ENCODE measurements around the gene DLL4. TPM values are rescaled to one million over a fixed set of nuclear protein-coding genes. Genes with fewer than 3 reads are reported as not detected.

Gene DLL4
- total RNA-seq, 2 experiments from 2014 or later = 0.11 to 0.14 TPM

GRCh38 chr15:40982855-40983254 is 53.7 kb downstream of the DLL4 start:
- intact Hi-C loops (cut with DNase I, micrococcal nuclease) = no loop called here
- no peaks in the 10 kb centered on the region for H3K9me3 ChIP-seq (ENCODE audit: control insufficient read depth in 1 of 2, insufficient read depth in 1 of 2, low read length in 2 of 2)
- no peak overlapping the region for H3K4me3 ChIP-seq (ENCODE audit: low read length)
- H3K4me3 Mint-ChIP-seq = no peak overlapping the region
- peaks cover 97% of the 10 kb centered on the region for H3K36me3 ChIP-seq (ENCODE audit: insufficient read depth, low read length)
- no peaks in the 10 kb centered on the region for H3K27me3 ChIP-seq (ENCODE audit: control insufficient read depth in 1 of 2, insufficient read depth in 2 of 2, low read length in 2 of 2)
- TF ChIP-seq CTCF (IDR thresholded peaks at IDR 0.05) = no peak
- H3K36me3 Mint-ChIP-seq (ENCODE audit: low read depth) = peaks cover 100% of the 10 kb centered on the region
- no peaks in the 10 kb centered on the region for H3K9me3 Mint-ChIP-seq
- H3K27ac ChIP-seq (ENCODE audit: low read depth in 1 of 2, low read length in 2 of 2) = no peak overlapping the region
- no peaks in the 10 kb centered on the region for H3K4me1 Mint-ChIP-seq (ENCODE audit: low read depth)
- H3K27ac Mint-ChIP-seq = no peak overlapping the region
- H3K4me1 ChIP-seq (ENCODE audit: insufficient read depth, low read length) = no peaks in the 10 kb centered on the region
- POLR2A ChIA-PET = no interaction called here
- ATAC-seq (ENCODE audit: poor library complexity) = no peak
- DNase-seq = no peak
- H3K27me3 Mint-ChIP-seq = no peaks in the 10 kb centered on the region
- CTCF ChIA-PET = no interaction called here

- H3K9me3 ChIP-seq (ENCODE audit: control insufficient read depth in 1 of 2, insufficient read depth in 1 of 2, low read length in 2 of 2) = no peaks in the 10 kb centered on the region
- ChIA-PET POLR2A (no interaction called here), CTCF (no interaction called here)
- peaks cover 84% of the 10 kb centered on the region for H3K36me3 ChIP-seq (ENCODE audit: insufficient read depth, low read length)
- no peak for ATAC-seq (ENCODE audit: poor library complexity)
- H3K27me3 ChIP-seq (ENCODE audit: control insufficient read depth in 1 of 2, insufficient read depth in 2 of 2, low read length in 2 of 2) = no peaks in the 10 kb centered on the region
- no peak overlapping the region for H3K4me3 Mint-ChIP-seq
- no peak overlapping the region for H3K27ac ChIP-seq (ENCODE audit: low read depth in 1 of 2, low read length in 2 of 2)
- H3K9me3 Mint-ChIP-seq = no peaks in the 10 kb centered on the region
- H3K27ac Mint-ChIP-seq = no peak overlapping the region
- no peak for DNase-seq
- intact Hi-C loops (cut with DNase I, micrococcal nuclease) = no loop called here
- H3K4me1 ChIP-seq (ENCODE audit: insufficient read depth, low read length) = no peaks in the 10 kb centered on the region
- no peak overlapping the region for H3K4me3 ChIP-seq (ENCODE audit: low read length)
- H3K4me1 Mint-ChIP-seq (ENCODE audit: low read depth) = no peaks in the 10 kb centered on the region
- H3K36me3 Mint-ChIP-seq (ENCODE audit: low read depth) = peaks cover 95% of the 10 kb centered on the region
- TF ChIP-seq CTCF (IDR thresholded peaks at IDR 0.05) = no peak
- no peaks in the 10 kb centered on the region for H3K27me3 Mint-ChIP-seq
Observed at GRCh38 chr15:40984406-40984805, 55.3 kb downstream of the DLL4 start.

GRCh38 chr15:40984964-40985363 is 55.8 kb downstream of the DLL4 start:
- no peak for DNase-seq
- POLR2A ChIA-PET = no interaction called here
- no peak overlapping the region for H3K4me3 ChIP-seq (ENCODE audit: low read length)
- no peak for ATAC-seq (ENCODE audit: poor library complexity)
- no peaks in the 10 kb centered on the region for H3K4me1 ChIP-seq (ENCODE audit: insufficient read depth, low read length)
- H3K4me3 Mint-ChIP-seq = no peak overlapping the region
- H3K4me1 Mint-ChIP-seq (ENCODE audit: low read depth) = no peaks in the 10 kb centered on the region
- H3K36me3 ChIP-seq (ENCODE audit: insufficient read depth, low read length) = peaks cover 80% of the 10 kb centered on the region
- H3K9me3 ChIP-seq (ENCODE audit: control insufficient read depth in 1 of 2, insufficient read depth in 1 of 2, low read length in 2 of 2) = no peaks in the 10 kb centered on the region
- no peak for TF ChIP-seq CTCF (IDR thresholded peaks at IDR 0.05)
- H3K9me3 Mint-ChIP-seq = no peaks in the 10 kb centered on the region
- no peak overlapping the region for H3K27ac ChIP-seq (ENCODE audit: low read depth in 1 of 2, low read length in 2 of 2)
- H3K36me3 Mint-ChIP-seq (ENCODE audit: low read depth) = peaks cover 95% of the 10 kb centered on the region
- H3K27me3 ChIP-seq (ENCODE audit: control insufficient read depth in 1 of 2, insufficient read depth in 2 of 2, low read length in 2 of 2) = no peaks in the 10 kb centered on the region
- intact Hi-C loops (cut with DNase I, micrococcal nuclease) = no loop called here
- H3K27ac Mint-ChIP-seq = no peak overlapping the region
- H3K27me3 Mint-ChIP-seq = no peaks in the 10 kb centered on the region
- CTCF ChIA-PET = no interaction called here

Data from CD4-positive, alpha-beta T cell (primary cell).